Activated naive CD8-positive, alpha-beta T cell treated with anti-CD3 and anti-CD28 coated beads, Interleukin-2, amount 10 ng/mL, durations not matched to agents 7 days and 5 days (primary cell): ENCODE measurements around the gene CPED1. TPM values are rescaled to one million over a fixed set of nuclear protein-coding genes. Genes with fewer than 3 reads are reported as not detected.

Experiments
- ATAC-seq: fragments of 150-1000 bp; cut with Tn5 transposase; one replicate; pipeline ENCODE4 v1.10.0; 2021; ENCODE audit warnings: low read depth, moderate library complexity
- POLR2A ChIA-PET: fragments of 350-600 bp; sonication (Branson Sonifier 250); formaldehyde crosslinking; loops from one replicate; lab custom pipeline; 2021; ENCODE audit warnings: antibody characterized with exemption; lab: Charles Lee
- DNase-seq: peaks from one replicate; pipeline ENCODE4 v3.0.0; 2021
- H3K27ac Mint-ChIP-seq: one replicate; pipeline ENCODE4 v1.8.0; 2022; ENCODE audit warnings: mild to moderate bottlenecking, mixed read lengths
- H3K27me3 Mint-ChIP-seq: one replicate; pipeline ENCODE4 v1.8.0; 2022; ENCODE audit warnings: mild to moderate bottlenecking, moderate library complexity, mixed read lengths
- H3K36me3 Mint-ChIP-seq: one replicate; pipeline ENCODE4 v1.8.0; 2021; ENCODE audit warnings: mild to moderate bottlenecking, mixed read lengths
- H3K4me1 Mint-ChIP-seq: one replicate; pipeline ENCODE4 v1.8.0; 2021; ENCODE audit warnings: mixed read lengths
- H3K4me3 Mint-ChIP-seq: one replicate; pipeline ENCODE4 v1.8.0; 2022; ENCODE audit warnings: mild to moderate bottlenecking, moderate library complexity, mixed read lengths
- H3K9me3 Mint-ChIP-seq: one replicate; pipeline ENCODE4 v1.8.0; 2021; ENCODE audit warnings: mixed read lengths
- total RNA-seq, 2 experiments: library from RNA; stranded (reverse); gene quantifications; one replicate each; pipeline ENCODE4 v1.2.3, GENCODE V29; 2021

CPED1 gene
- total RNA-seq, 2 experiments from 2014 or later, result not detected

GRCh38 chr7:121083138-121083789 is 94.8 kb downstream of the CPED1 start:
- POLR2A ChIA-PET, result no interaction called here
- no peak for DNase-seq
- no peak overlapping the region for H3K4me3 Mint-ChIP-seq
- no peaks in the 10 kb centered on the region for H3K9me3 Mint-ChIP-seq
- no peaks in the 10 kb centered on the region for H3K36me3 Mint-ChIP-seq
- peaks cover 16% of the 10 kb centered on the region for H3K27me3 Mint-ChIP-seq
- no peak for ATAC-seq
- no peaks in the 10 kb centered on the region for H3K4me1 Mint-ChIP-seq
- no peak overlapping the region for H3K27ac Mint-ChIP-seq

- Mint-ChIP-seq H3K9me3 (no peaks in the 10 kb centered on the region), H3K36me3 (no peaks in the 10 kb centered on the region), H3K4me1 (no peaks in the 10 kb centered on the region), H3K27me3 (peaks cover 16% of the 10 kb centered on the region), H3K27ac (no peak overlapping the region), H3K4me3 (no peak overlapping the region)
- ATAC-seq (no peak), DNase-seq (no peak)
- POLR2A ChIA-PET, result no interaction called here
These were observed 95.3 kb downstream of the CPED1 start for GRCh38 chr7:121083790-121084251.

GRCh38 chr7:121084256-121084655 is 95.7 kb downstream of the CPED1 start:
- H3K4me1 Mint-ChIP-seq, result no peaks in the 10 kb centered on the region
- no peaks in the 10 kb centered on the region for H3K9me3 Mint-ChIP-seq
- H3K4me3 Mint-ChIP-seq, result no peak overlapping the region
- POLR2A ChIA-PET, result no interaction called here
- no peaks in the 10 kb centered on the region for H3K36me3 Mint-ChIP-seq
- ATAC-seq, result no peak
- H3K27me3 Mint-ChIP-seq, result peaks cover 16% of the 10 kb centered on the region
- no peak overlapping the region for H3K27ac Mint-ChIP-seq
- DNase-seq, result no peak

GRCh38 chr7:121084748-121085336 is 96.3 kb downstream of the CPED1 start:
- DNase-seq (no peak), ATAC-seq (no peak)
- no peaks in the 10 kb centered on the region for H3K9me3 Mint-ChIP-seq
- H3K36me3 Mint-ChIP-seq, result no peaks in the 10 kb centered on the region
- POLR2A ChIA-PET, result no interaction called here
- peaks cover 16% of the 10 kb centered on the region for H3K27me3 Mint-ChIP-seq
- no peak overlapping the region for H3K4me3 Mint-ChIP-seq
- no peak overlapping the region for H3K27ac Mint-ChIP-seq
- H3K4me1 Mint-ChIP-seq, result no peaks in the 10 kb centered on the region

- DNase-seq (no peak), ATAC-seq (no peak)
- Mint-ChIP-seq H3K36me3 (no peaks in the 10 kb centered on the region), H3K9me3 (no peaks in the 10 kb centered on the region), H3K4me3 (no peak overlapping the region), H3K27me3 (peaks cover 11% of the 10 kb centered on the region), H3K4me1 (no peaks in the 10 kb centered on the region), H3K27ac (no peak overlapping the region)
- POLR2A ChIA-PET, result no interaction called here
These were observed 97.4 kb downstream of the CPED1 start for GRCh38 chr7:121085922-121086321.

- no peak for DNase-seq
- no peak overlapping the region for H3K27ac Mint-ChIP-seq
- H3K4me3 Mint-ChIP-seq, result no peak overlapping the region
These were observed 100.4 kb downstream of the CPED1 start for GRCh38 chr7:121088870-121089269.

GRCh38 chr7:121094829-121095228 is 106.3 kb downstream of the CPED1 start:
- H3K9me3 Mint-ChIP-seq, result no peaks in the 10 kb centered on the region
- DNase-seq (no peak), ATAC-seq (no peak)
- H3K27ac Mint-ChIP-seq, result no peak overlapping the region
- H3K27me3 Mint-ChIP-seq, result peaks cover 5% of the 10 kb centered on the region
- POLR2A ChIA-PET, result no interaction called here
- H3K36me3 Mint-ChIP-seq, result no peaks in the 10 kb centered on the region
- no peak overlapping the region for H3K4me3 Mint-ChIP-seq
- no peaks in the 10 kb centered on the region for H3K4me1 Mint-ChIP-seq

More at GRCh38 chr7:121088870-121089269, 100.4 kb downstream of the CPED1 start:
- Mint-ChIP-seq H3K9me3 (no peaks in the 10 kb centered on the region), H3K27me3 (peaks cover 11% of the 10 kb centered on the region), H3K4me1 (no peaks in the 10 kb centered on the region), H3K36me3 (no peaks in the 10 kb centered on the region)
- POLR2A ChIA-PET, result no interaction called here
- ATAC-seq, result no peak

GRCh38 chr7:121097577-121097976 is 109.1 kb downstream of the CPED1 start:
- H3K9me3 Mint-ChIP-seq, result no peaks in the 10 kb centered on the region
- H3K36me3 Mint-ChIP-seq, result no peaks in the 10 kb centered on the region
- DNase-seq, result no peak
- H3K4me1 Mint-ChIP-seq, result no peaks in the 10 kb centered on the region
- ATAC-seq, result no peak
- no peak overlapping the region for H3K4me3 Mint-ChIP-seq
- no peak overlapping the region for H3K27ac Mint-ChIP-seq
- POLR2A ChIA-PET, result no interaction called here
- peaks cover 18% of the 10 kb centered on the region for H3K27me3 Mint-ChIP-seq

- no peaks in the 10 kb centered on the region for H3K4me1 Mint-ChIP-seq
- no peaks in the 10 kb centered on the region for H3K9me3 Mint-ChIP-seq
- H3K4me3 Mint-ChIP-seq, result no peak overlapping the region
- H3K36me3 Mint-ChIP-seq, result no peaks in the 10 kb centered on the region
- peaks cover 18% of the 10 kb centered on the region for H3K27me3 Mint-ChIP-seq
- no peak for ATAC-seq
- DNase-seq, result no peak
- no peak overlapping the region for H3K27ac Mint-ChIP-seq
- POLR2A ChIA-PET, result no interaction called here
These were observed 111.1 kb downstream of the CPED1 start for GRCh38 chr7:121099572-121099971.

GRCh38 chr7:121101083-121101482 is 112.6 kb downstream of the CPED1 start:
- Mint-ChIP-seq H3K27ac (no peak overlapping the region), H3K27me3 (peaks cover 16% of the 10 kb centered on the region), H3K9me3 (no peaks in the 10 kb centered on the region), H3K36me3 (no peaks in the 10 kb centered on the region), H3K4me1 (no peaks in the 10 kb centered on the region), H3K4me3 (no peak overlapping the region)
- ATAC-seq, result no peak
- POLR2A ChIA-PET, result no interaction called here
- DNase-seq, result no peak

GRCh38 chr7:121101621-121102020 is 113.1 kb downstream of the CPED1 start:
- no peak overlapping the region for H3K27ac Mint-ChIP-seq
- ATAC-seq, result no peak
- H3K36me3 Mint-ChIP-seq, result no peaks in the 10 kb centered on the region
- POLR2A ChIA-PET, result no interaction called here
- H3K27me3 Mint-ChIP-seq, result peaks cover 16% of the 10 kb centered on the region
- no peak for DNase-seq
- no peak overlapping the region for H3K4me3 Mint-ChIP-seq
- no peaks in the 10 kb centered on the region for H3K4me1 Mint-ChIP-seq
- no peaks in the 10 kb centered on the region for H3K9me3 Mint-ChIP-seq

- H3K27ac Mint-ChIP-seq, result no peak overlapping the region
- H3K36me3 Mint-ChIP-seq, result no peaks in the 10 kb centered on the region
- H3K4me3 Mint-ChIP-seq, result no peak overlapping the region
- H3K27me3 Mint-ChIP-seq, result peaks cover 14% of the 10 kb centered on the region
- DNase-seq (no peak), ATAC-seq (no peak)
- no peaks in the 10 kb centered on the region for H3K9me3 Mint-ChIP-seq
- H3K4me1 Mint-ChIP-seq, result no peaks in the 10 kb centered on the region
- POLR2A ChIA-PET, result no interaction called here
These were observed 114.1 kb downstream of the CPED1 start for GRCh38 chr7:121102619-121103018.

GRCh38 chr7:121103086-121103485 is 114.6 kb downstream of the CPED1 start:
- Mint-ChIP-seq H3K27ac (no peak overlapping the region), H3K27me3 (peaks cover 13% of the 10 kb centered on the region), H3K4me1 (no peaks in the 10 kb centered on the region), H3K9me3 (no peaks in the 10 kb centered on the region), H3K36me3 (no peaks in the 10 kb centered on the region), H3K4me3 (no peak overlapping the region)
- POLR2A ChIA-PET, result no interaction called here
- ATAC-seq (no peak), DNase-seq (no peak)

GRCh38 chr7:121103579-121103978 is 115.1 kb downstream of the CPED1 start:
- Mint-ChIP-seq H3K27me3 (peaks cover 13% of the 10 kb centered on the region), H3K4me3 (no peak overlapping the region), H3K4me1 (no peaks in the 10 kb centered on the region), H3K9me3 (no peaks in the 10 kb centered on the region), H3K27ac (no peak overlapping the region), H3K36me3 (no peaks in the 10 kb centered on the region)
- POLR2A ChIA-PET, result no interaction called here
- ATAC-seq (no peak), DNase-seq (no peak)
